ENCODE measurements around the gene TSC22D1. TPM values are rescaled to one million over a fixed set of nuclear protein-coding genes. Genes with fewer than 3 reads are reported as not detected.

Gene TSC22D1
- polyA plus RNA-seq, 1 donor from 2014 or later, result 355 TPM

GRCh38 chr13:44402899-44403445 lies 173.2 kb downstream of the TSC22D1 start:
- no peaks in the 10 kb centered on the region for H3K9me3 ChIP-seq (ENCODE audit: low read length)
- H3K9me2 ChIP-seq (ENCODE audit: insufficient read depth, low read length), result no peaks in the 10 kb centered on the region
- H3K79me2 ChIP-seq (replicated peaks; ENCODE audit: insufficient read depth, low read length), result no peaks in the 10 kb centered on the region
- no peak overlapping the region for H2AFZ ChIP-seq (ENCODE audit: low read depth, low read length)
- no peak overlapping the region for H3K4me2 ChIP-seq (ENCODE audit: low read length)
- H3K4me3 ChIP-seq (ENCODE audit: low read length), result no peak overlapping the region
- no peaks in the 10 kb centered on the region for H3K27me3 ChIP-seq (ENCODE audit: insufficient read depth, low read depth, low read length)
- H3K36me3 ChIP-seq (ENCODE audit: insufficient read depth, low read length), result no peaks in the 10 kb centered on the region
- H3F3A ChIP-seq (ENCODE audit: insufficient read depth, low read length, poor library complexity, severe bottlenecking), result no peaks in the 10 kb centered on the region
- no peak overlapping the region for H3K27ac ChIP-seq (ENCODE audit: low read length)
- H3K9ac ChIP-seq (ENCODE audit: low read length), result no peak overlapping the region
- TF ChIP-seq EP300 (conservative IDR thresholded peaks at IDR 0.05; ENCODE audit: poor library complexity, severe bottlenecking) (no peak), EZH2 (IDR thresholded peaks at IDR 0.05; ENCODE audit: borderline replicate concordance, insufficient read depth, low read length, poor library complexity, severe bottlenecking) (no peak), RAD21 (conservative IDR thresholded peaks at IDR 0.05) (no peak), TAF1 (IDR thresholded peaks at IDR 0.05; ENCODE audit: low read depth) (no peak), POLR2AphosphoS5 (IDR thresholded peaks at IDR 0.05) (no peak), MXI1 (conservative IDR thresholded peaks at IDR 0.05; ENCODE audit: poor library complexity, severe bottlenecking) (no peak)
- no peaks in the 10 kb centered on the region for H4K20me1 ChIP-seq (ENCODE audit: insufficient read depth)

- Histone ChIP-seq H4K20me1 (ENCODE audit: insufficient read depth) (no peaks in the 10 kb centered on the region), H3K4me2 (ENCODE audit: low read length) (no peak overlapping the region), H3K9me2 (ENCODE audit: insufficient read depth, low read length) (no peaks in the 10 kb centered on the region), H3K79me2 (replicated peaks; ENCODE audit: insufficient read depth, low read length) (no peaks in the 10 kb centered on the region), H3K36me3 (ENCODE audit: insufficient read depth, low read length) (no peaks in the 10 kb centered on the region), H3K4me3 (ENCODE audit: low read length) (no peak overlapping the region), H2AFZ (ENCODE audit: low read depth, low read length) (no peak overlapping the region), H3F3A (ENCODE audit: insufficient read depth, low read length, poor library complexity, severe bottlenecking) (no peaks in the 10 kb centered on the region), H3K9ac (ENCODE audit: low read length) (no peak overlapping the region), H3K9me3 (ENCODE audit: low read length) (no peaks in the 10 kb centered on the region), H3K27ac (ENCODE audit: low read length) (no peak overlapping the region), H3K27me3 (ENCODE audit: insufficient read depth, low read depth, low read length) (no peaks in the 10 kb centered on the region)
- TF ChIP-seq MXI1 (conservative IDR thresholded peaks at IDR 0.05; ENCODE audit: poor library complexity, severe bottlenecking), result no peak
- TF ChIP-seq EP300 (conservative IDR thresholded peaks at IDR 0.05; ENCODE audit: poor library complexity, severe bottlenecking), result no peak
- TF ChIP-seq TAF1 (IDR thresholded peaks at IDR 0.05; ENCODE audit: low read depth), result no peak
- TF ChIP-seq CTCF (IDR thresholded peaks at IDR 0.05; ENCODE audit: poor library complexity, severe bottlenecking), result no peak
- TF ChIP-seq EZH2 (IDR thresholded peaks at IDR 0.05; ENCODE audit: borderline replicate concordance, insufficient read depth, low read length, poor library complexity, severe bottlenecking), result no peak
- no peak for TF ChIP-seq SMC3 (conservative IDR thresholded peaks at IDR 0.05; ENCODE audit: poor library complexity)
- TF ChIP-seq POLR2AphosphoS5 (IDR thresholded peaks at IDR 0.05), result no peak
- TF ChIP-seq REST (IDR thresholded peaks at IDR 0.05; ENCODE audit: borderline replicate concordance), result no peak
- TF ChIP-seq RAD21 (conservative IDR thresholded peaks at IDR 0.05), result no peak
Observed at GRCh38 chr13:44401577-44401976, 174.6 kb downstream of the TSC22D1 start.

Measured in neural cell (in vitro differentiated cells).